ENCODE measurements around the gene ABHD1.
"Not testable (repeated sequence)": the region's sequence is repeated elsewhere in the genome, so short reads cannot be mapped to it uniquely, and the experiment has no call there.

ABHD1 gene

DNA sequence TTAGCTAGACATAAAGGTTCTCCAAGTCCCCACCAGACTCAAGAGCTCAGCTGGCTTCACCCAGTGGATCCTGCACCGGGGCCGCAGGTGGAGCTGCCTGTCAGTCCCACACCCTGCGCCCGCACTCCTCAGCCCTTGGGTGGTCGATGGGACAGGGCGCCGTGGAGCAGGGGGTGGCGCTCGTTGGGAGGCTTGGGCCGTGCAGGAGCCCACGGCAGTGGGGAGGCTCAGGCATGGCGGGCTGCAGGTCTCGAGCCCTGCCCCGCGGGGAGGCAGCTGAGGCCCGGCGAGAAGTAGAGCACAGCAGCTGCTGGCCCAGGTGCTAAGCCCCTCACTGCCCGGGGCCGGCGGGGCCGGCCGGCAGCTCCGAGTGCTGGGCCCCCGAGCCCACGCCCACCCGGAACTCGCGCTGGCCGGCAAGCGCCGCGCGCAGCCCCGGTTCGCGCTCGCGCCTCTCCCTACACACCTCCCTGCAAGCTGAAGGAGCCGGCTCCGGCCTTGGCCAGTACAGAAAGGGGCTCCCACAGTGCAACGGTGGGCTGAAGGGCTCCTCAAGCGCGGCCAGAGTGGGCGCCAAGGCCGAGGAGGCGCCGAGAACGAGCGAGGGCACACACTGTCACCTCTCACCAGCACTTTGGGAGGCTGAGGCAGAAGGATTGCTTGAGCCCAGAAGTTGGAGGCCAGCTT lies 12.1 kb upstream of the ABHD1 start:
- FAIRE-seq = not testable (repeated sequence)

DNA sequence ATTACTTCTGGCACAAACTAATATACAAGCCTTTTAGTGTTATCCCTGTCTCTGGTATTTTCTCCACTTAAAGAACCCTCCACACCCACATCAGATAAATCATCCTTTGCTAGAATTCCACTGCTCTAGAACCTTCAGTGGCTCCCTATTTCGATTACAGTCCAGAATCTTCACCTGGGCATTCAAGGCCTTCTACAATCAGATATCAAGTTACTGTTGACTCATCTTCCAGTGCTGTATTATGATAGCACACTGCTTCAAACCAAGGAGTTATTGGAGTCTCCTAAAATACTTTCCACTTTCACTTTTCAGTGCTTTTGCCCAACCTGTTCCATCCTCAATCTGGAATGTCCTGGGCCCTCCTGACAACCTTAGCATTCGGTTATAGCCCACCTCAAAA lies 8.1 kb upstream of the ABHD1 start:
- FAIRE-seq = no peak

DNA sequence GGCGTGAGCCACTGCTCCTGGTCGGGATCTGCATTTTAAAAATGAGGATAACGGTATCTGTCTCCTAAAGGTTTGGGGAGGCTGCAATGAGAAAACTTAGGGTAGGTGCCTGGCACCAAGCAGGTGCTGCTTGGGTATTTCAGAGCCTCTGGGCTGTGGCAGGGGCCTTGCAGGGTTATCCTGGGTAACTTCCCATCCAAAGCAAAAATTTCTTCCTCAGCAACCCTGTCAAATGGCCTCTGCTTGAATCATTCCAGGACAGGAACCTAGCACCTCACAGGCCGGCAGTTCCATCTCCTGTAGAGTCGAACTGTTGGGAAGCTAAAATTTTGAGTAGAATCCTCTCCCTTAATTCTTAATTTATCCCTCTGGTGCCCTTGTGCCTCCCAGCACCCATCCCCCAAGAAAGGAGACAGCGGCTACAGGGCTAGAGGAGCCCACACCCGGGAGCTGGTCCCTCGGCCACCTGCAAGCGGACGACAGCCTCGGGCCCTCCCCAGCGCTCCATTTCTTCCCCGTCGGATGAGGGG lies 5.6 kb upstream of the ABHD1 start:
- FAIRE-seq = no peak

- no peak for FAIRE-seq
Observed at GRCh38 chr2:27118525-27119329, 4.9 kb upstream of the ABHD1 start, which contains the start of gene CGREF1. Gene CGREF1 (minus strand): TSS chr2:27119128. CDS start chr2:27104366, 14,762 bp downstream.

DNA sequence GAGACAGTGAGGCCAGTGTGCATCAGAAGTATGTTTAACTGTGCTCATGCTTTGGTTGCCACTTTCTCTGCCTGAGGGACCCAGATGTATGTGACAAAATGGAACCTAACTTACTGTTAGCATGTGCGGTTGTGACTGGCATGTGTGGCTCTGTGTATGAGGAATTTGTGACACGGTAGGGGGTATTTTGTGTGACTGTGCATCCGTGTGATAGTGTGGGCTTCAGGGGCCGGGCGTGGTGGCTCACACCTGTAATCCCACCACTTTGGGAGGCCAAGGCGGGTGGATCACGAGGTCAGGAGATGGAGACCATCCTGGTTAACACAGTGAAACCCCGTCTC lies 4.3 kb upstream of the ABHD1 start:
- not testable (repeated sequence) for FAIRE-seq

DNA sequence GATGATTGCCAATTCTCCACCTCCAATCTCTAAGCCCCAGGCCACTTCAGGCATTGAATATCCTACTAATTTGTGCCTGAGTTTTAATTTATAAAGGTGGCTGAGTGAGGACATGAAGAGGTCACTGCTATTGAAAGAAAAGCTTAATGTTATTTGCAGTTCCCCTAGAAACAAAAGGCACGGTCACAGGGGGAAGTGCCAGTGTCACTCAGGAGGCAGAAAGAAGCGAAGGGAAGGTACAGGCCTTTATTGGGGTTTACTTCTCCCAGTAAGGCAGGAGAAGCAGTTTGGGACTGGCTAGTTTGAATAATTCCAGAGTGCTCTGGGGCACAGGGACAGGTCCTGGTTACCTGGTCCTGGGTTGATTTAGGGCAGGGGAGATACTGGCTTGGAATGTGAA lies 1.7 kb upstream of the ABHD1 start:
- FAIRE-seq = no peak

DNA sequence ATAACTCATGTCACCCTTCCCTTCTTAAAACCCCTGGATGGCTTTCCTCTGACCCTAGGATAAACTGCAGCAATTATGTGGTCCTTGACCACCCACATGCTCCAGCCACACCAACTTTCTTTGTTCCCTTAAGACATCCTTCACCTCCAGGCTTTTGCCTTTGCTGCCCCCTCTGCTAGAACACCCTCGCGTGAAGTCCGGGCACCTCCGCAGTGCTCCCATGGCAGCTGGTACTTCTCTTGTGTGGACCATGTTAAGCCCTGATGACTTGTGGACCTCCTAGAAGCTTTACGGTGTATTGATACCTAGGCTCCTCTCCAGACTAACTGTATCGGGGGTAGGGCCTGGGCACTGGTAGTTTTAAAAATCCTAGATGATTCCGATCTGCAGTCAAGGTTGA lies 824 bp upstream of the ABHD1 start:
- FAIRE-seq = no peak

GRCh38 chr2:27125104-27125503 lies 1.5 kb downstream of the ABHD1 start:
- no peak for FAIRE-seq

DNA sequence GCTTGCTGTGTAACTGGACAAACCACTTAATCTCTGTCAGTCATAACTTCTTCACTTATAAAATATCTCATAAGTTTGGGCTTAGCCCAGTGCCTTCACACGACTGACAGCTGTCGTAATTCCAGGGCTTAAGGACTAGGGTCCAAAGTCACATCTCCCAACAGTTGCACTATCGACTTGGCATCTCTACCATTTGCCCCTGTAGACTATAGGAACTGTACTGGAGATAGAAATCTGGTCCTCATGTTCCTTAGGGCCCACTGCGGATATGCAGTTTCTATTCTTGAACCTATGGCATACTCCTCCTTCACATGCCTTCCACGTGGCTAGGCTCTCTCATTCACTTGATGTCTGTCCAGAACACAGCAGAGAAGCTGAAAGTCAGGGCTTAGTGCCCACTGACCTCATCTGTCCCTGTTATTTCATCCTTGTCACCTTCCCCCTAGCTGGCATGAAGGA lies 2.7 kb downstream of the ABHD1 start:
- FAIRE-seq = no peak

GRCh38 chr2:27127883-27128667 lies 4.5 kb downstream of the ABHD1 start:
- no peak for FAIRE-seq

DNA sequence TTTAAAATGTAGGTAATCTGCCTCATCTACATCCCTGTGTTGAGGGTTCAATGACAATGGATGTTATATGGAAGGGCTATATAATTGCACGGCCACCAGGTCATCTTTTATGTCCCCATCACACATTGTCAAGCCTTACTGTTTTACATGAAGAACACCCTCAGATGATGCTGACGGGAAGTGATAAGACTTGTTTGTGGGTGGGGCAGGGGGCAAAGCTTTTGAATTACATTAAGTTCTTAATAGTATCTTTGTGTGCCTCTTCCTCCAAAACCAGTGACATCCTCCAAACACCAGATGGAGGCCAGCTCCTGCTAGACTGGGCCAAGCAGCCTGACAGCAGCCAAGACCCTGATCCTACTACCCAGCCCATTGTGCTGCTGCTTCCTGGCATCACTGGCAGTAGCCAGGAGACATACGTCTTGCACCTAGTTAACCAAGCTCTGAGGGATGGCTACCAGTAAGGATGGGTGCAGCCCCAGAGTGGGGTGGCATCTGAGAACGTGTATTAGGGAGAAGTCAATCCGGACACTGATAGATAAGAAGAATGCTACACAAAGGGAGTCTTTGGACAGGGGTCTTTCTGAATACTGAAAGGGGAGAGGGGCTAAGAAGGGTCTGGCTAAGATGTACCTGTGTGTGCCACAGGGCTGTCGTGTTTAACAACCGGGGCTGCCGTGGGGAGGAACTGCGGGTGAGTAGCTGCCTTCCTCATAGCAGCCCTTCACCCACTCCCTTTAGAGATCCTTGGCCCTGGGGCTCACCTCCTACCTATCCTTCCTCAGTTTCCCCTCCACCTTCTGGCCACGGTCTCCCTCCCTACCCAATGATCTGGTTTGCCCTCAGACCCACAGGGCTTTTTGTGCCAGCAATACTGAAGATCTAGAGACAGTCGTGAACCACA lies 5.3 kb downstream of the ABHD1 start:
- no peak for FAIRE-seq

- FAIRE-seq = no peak
Observed at GRCh38 chr2:27130396-27130795, 6.8 kb downstream of the ABHD1 start.

GRCh38 chr2:27131429-27131828 lies 7.8 kb downstream of the ABHD1 start:
- no peak for FAIRE-seq

DNA sequence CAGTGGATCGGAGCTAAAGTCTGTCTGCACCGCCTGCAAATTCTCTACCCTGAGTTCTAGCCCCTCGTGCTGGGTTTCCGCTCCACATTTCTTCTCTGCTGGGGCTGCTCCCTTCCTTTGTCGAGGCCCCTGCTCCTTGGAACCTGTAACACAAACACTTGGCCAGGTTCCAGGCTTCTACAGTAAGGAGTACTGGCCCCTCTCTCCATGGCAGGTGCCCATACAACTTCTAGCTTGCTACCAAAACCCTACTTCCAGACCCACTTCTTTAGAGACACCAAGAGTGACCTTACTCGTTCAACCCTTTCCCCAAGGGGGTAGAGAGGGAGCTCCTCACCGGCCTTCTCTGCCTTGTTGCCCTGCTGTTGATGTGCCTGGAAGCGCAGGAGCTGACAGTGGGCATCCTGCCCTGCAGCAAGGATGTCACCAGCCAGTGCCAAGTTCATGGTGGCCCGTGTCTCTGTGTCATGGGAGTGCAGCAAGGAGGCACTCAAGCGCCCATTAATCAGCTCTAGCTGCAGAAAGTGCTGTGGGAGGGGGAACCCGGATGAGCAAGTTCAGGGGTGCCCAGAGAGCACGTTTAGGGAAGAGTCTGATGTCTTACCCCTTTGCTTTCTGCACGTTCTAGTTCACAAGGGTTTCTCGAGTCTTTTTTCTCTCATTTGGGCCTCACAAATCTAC lies 9.7 kb downstream of the ABHD1 start:
- FAIRE-seq = no peak

DNA sequence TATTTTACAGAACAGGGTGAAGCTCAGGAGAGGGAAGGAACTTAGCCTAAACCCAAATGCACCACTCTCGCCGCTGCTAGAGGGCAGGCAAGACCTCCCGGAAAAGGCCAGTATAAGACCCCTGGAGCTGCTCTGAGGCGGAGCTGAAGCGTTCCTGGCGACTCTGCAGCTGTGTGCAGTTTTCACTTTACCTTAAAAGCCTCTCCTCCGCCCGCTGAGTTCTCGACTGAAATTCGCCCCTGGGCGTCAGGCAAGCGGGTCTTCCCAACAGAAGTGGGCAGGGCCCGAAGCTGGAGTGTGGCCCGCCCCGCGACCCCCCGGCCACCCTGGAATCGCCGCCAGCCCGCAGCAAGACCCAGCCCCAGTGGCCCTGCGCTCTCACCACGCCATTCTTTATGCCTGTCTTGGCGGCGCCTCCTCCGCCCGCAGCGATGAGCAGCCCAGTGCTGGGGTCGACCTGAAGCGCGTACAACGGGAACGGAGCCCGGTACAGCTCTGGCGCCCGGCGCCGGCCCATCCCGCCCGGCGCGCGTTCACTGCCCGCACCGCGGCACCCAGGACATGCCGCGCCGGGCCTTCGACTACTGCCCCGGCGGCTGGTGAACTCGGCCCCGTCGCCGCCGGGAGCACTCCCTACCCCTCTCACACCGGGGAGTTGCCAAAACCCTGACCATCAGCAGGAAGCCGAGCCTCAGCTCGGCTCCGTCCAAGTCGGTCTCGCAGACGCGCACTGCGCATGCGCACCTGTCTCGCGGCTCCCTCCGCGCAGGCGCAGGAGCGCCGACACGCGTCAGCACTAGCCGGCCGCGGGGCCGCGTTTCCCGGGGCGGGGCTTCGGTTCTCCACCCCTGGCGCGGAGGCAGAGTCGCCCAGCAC lies 10.5 kb downstream of the ABHD1 start, which contains the start of gene PREB:
Gene PREB (minus strand): TSS at position 732 of the 876 bp plus-strand sequence. CDS start 215 bp downstream, at position 517.
- FAIRE-seq = no peak

- FAIRE-seq = no peak
Observed at GRCh38 chr2:27134781-27135477, 11.3 kb downstream of the ABHD1 start.

- no peak for FAIRE-seq
Observed at GRCh38 chr2:27135478-27135955, 11.9 kb downstream of the ABHD1 start.

DNA sequence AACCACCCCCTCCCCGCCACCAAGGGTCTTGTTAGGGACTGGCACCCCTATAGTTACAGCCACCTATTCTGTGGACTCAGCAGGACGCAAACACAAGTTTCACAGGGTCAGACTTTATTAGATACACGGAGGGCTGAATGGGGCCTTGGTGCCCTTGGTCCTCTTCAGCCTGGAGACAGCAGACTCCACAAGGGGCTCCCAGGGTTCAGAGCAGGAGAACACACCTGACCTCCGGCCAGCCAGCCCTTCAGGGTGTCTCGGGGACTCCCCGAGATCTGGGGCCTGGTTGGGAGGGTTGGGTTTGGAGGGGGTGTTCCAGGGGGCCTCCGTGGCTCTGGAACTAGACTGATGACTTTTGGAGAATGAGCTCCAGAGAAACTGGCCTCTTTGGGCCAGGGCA lies 13.1 kb downstream of the ABHD1 start:
- FAIRE-seq = no peak

DNA sequence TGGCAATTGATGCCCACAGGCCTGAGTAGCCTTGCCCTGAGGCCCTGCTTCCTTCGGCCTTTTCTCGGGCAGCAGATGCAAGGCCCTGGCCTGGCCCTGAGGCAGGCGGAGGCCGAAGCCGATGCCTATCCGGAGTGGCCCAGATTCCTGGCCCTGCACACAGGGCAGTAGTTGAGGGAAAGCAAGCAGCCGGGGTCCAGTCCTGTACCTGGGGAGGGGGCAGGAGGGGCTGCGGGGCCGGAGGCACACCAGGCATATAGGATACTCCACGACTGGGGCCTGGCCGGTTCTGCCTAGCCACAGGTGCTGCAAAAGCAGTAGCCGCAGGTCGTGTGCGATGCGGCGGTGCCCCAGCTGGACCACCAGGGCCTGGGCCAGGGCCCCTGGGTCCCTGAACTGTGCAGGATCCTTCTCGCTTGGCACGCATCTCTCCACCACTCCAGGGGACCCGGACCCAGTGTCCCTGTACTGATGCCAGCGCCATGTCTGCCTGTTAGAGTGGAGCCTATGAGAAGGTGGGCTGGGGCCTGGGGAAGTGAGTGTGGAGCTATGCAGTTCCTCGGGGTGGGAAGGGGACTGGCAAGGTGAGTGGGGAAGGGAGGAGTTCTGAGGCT lies 13.8 kb downstream of the ABHD1 start:
- no peak for FAIRE-seq
